K562 treated with DMSO at 1 percent for 48 hours (cell line): ENCODE results near the gene MTARC2. TPM values are rescaled to one million over a fixed set of nuclear protein-coding genes. Genes with fewer than 3 reads are reported as not detected.

Experiments used
- total RNA-seq: library from RNA; unstranded; fragments of 300-600 nt; gene quantifications from 2 replicates; pipeline ENCODE4 v1.2.3, GENCODE V29; 2022; ENCODE audit warnings: low replicate concordance; ENCODE audit errors: extremely low read depth

MTARC2 gene
- total RNA-seq, result not detected in 2 replicates

DNA sequence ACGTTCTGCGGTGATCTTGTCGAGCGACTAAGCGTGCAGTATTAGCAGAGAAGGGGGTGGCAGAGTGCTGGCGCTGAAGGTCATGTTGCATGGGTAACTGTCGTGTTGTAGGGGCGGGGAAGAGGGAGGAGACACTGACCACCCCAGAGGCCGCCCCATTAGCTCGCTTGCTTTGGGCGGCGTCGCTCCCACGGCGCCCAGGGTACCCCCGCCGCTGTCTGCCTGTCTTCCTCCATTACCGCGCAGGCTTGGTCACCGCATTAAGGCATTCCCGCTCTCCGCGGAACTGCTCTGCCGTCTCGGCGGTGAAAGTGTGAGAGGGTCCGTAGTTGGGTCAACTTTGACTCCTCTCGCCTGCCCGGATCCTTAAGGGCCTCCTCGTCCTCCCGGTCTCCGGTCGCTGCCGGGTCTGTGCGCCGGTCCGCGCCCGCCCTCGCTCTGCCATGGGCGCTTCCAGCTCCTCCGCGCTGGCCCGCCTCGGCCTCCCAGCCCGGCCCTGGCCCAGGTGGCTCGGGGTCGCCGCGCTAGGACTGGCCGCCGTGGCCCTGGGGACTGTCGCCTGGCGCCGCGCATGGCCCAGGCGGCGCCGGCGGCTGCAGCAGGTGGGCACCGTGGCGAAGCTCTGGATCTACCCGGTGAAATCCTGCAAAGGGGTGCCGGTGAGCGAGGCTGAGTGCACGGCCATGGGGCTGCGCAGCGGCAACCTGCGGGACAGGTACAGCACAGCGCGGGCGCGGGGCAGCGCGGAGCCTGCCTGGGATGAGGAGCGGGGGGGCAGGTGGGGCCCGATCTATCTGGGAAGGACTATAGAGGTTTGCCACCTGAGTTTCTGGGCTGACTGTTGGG lies at the start of gene MTARC2:
TSS of gene MTARC2 (plus strand) at position 234 of the 846 bp plus-strand sequence. CDS start at position 444, 210 bp downstream.

DNA sequence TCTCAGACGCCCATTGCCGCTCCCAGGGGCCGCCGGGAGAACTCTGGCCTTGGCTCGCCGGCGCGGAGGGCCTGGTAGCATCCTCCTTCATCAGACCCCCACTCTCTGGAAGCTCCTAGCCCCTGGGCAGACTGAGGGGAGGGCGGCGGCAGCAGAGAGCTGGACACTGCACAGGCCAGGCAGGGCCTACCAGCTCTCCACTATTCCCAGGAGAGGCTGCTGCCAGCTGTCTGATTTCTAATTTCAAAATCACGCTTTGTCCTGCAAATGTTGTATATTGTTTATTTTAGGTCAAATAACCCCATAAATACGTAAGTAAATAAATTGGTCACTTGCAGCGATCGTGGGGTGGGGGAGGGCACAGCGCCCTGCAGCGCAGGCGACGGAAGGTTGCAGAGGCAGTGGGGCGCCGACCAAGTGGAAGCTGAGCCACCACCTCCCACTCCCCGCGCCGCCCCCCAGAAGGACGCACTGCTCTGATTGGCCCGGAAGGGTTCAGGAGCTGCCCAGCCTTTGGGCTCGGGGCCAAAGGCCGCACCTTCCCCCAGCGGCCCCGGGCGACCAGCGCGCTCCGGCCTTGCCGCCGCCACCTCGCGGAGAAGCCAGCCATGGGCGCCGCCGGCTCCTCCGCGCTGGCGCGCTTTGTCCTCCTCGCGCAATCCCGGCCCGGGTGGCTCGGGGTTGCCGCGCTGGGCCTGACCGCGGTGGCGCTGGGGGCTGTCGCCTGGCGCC lies 38.4 kb downstream of the MTARC2 start, which contains the start of gene MTARC1:
TSS of gene MTARC1 (plus strand) at position 577 of the 732 bp plus-strand sequence. CDS start at position 609, 32 bp downstream.

Other genes with a start within 250 kb of the MTARC2 start
- gene MARK1, start 220.2 kb upstream of the MTARC2 start, total RNA-seq, result not detected in 2 replicates
- gene C1orf115, start 58.0 kb upstream of the MTARC2 start, total RNA-seq, result not detected in 2 replicates
- gene MTARC1, start 38.6 kb downstream of the MTARC2 start, total RNA-seq, result not detected in 2 replicates
- not detected in 2 replicates for gene HLX, start 131.1 kb downstream of the MTARC2 start, total RNA-seq